GM21825 (cell line): ENCODE results near the gene CD37.
"Not testable (repeated sequence)": the region's sequence is repeated elsewhere in the genome, so short reads cannot be mapped to it uniquely, and the experiment has no call there.

Experiments
- ATAC-seq: cut with Tn5 transposase; IDR thresholded peaks from one replicate; pipeline ENCODE4 v1.9.1; 2021; ENCODE audit warnings: mild to moderate bottlenecking, moderate library complexity; ENCODE audit not compliant: unreplicated experiment

CD37 gene

DNA sequence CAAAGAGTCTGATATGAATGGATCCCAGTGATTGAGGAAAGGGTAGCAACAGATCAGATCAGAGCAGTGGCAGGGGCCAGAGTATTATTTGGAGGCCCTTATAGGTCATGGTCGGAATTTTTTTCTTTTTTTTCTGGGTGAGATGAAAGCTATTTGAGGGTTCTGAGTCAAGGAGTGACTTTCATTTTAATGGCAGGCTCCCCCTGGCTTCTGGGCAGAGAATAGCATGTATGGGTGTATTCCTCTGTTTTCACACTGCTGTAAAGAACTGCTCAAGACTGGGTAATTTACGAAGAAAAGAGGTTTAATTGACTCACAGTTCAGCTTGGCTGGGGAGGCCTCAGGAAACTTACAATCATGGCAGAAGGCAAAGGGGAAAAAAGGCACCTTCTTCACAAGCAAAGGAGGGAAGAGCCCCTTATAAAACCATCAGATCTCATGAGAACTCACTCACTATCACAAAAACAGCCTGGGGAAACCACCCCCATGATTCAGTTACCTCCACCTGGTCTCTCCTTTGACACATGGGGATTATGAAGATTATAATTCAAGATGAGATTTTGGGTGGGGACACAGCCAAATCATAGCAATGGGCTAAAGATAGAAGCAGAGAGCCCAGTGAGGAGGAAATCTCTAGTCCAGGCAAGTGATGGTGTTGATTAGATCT is 7.2 kb upstream of the CD37 start:
- ATAC-seq = no peak

DNA sequence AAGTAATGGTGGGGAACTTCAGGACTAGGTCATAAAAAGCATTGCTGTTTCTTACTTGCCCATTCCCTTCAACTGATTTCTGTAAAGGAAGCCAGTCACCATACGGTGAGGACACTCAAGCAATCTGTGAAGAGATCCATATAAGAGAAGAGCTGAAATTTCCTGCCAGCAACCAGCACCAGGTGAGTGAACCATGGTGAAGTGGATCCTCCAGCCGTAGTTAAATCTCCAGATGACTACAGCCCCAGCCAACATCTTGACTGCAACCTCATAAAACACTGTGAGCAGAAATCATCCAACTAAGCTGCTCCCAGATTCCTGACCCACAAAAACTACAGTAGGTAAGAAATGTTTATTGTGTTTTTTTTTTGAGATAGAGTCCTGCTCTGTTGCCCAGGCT is 6.5 kb upstream of the CD37 start:
- ATAC-seq = no peak

DNA sequence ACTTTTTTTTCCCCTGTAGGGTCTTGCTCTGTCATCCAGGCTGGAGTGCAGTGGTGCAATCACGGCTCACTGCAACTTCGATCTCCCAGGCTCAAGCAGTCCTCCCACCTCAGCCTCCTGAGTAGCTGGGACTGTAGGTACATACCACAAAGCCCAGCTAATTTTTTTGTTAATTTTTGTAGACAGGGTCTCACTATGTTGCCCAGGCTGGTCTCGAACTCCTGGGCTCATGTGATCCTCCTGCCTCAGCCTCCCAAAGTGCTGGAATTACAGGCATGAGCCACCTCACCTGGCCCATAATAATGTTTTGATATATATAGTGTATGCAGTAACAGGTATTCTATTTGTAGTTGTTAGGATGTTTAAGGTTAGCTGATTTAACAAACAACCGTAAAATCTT is 4.0 kb upstream of the CD37 start:
- not testable (repeated sequence) for ATAC-seq

DNA sequence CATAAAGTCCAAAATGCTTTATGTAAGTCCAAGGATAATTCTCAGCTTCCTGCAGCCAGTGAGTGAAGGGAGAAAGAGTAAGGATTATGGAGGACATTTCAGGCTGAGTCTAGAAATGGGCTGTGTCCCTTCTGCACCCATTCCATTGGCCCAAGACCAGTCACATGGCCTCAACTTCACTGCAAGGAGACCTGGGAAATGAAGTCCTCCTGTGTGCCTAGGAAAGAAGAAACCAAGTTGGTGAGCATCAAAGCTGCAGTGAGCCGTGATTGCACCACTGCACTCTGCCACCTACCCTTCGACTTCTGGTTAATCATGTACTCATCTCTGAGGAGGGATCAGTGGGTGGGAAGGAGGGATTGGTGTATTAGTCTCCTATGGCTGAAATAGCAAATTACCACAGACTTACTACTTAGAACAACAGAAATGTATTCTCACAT is 3.6 kb upstream of the CD37 start:
- ATAC-seq = peak; percentile 39

DNA sequence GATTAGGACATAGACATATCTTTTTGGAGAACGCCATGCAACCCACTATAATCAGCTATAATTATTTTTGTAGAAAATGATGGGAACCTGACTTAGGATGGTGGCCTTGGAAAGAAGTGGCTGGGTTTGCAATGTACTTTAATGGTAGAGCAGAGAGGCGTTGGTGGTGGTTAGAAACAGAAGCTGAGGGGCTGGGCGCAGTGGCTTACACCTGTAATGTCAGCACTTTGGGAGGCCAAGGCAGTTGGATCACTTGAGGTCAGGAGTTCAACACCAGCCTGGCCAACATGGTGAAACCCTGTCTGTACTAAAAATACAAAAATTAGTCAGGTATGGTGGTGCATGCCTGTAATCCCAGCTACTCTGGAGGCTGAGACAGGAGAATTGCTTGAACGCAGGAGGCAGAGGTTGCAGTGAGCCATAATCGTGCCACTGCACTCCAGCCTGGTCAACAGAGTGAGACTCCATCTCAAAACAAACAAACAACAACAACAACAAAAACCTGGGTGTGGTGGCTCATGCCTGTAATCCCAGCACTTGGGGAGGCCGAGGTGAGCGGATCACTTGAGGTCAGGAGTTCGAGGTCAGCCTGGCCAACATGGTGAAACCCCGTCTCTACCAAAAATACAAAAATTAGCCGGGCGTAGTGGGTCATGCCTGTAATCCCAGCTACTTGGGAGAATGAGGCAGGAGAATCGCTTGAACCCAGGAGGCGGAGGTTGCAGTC is 2.4 kb upstream of the CD37 start:
- ATAC-seq = not testable (repeated sequence)

DNA sequence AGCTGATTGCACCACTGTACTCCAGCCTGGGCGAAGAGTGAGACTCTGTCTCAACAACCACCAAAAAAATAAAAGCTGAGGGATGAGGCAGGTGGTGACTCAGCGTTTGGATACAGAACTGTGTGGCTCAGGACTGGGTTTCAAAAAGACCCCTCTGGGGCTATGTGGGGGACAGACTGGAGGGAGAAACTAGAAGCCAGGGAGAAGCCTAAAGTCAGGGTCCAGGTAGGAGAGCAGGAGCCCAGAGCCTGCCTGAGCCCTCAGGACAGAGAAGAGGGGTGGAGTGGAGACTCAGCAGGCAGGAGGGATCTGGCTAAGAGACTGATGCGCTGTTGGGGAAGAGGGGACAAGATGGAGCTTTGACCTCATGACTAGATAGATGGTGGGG is 1.8 kb upstream of the CD37 start:
- ATAC-seq = no peak

DNA sequence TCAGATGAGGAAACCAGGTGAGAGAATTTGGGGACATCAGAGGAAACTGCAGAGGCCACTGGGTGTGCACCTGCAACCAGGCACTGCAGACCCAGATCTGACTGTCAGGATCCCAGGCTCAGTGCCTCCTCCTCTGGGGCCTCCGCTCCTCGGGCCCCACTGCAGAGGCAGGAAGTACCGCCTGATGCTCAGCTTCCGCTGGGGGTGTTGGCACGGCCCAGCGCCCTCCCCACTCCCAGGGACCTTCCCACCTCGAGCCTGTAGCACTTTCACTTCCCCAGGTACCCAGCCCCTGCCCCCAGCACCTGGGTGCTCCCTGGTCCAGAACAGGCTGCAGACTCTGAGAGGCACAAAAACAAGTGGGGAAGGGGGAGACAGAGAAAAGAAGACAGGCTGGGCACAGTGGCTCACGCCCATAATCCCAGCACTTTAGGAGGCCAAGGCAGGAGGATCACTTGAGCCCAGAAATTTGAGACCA is 1.4 kb upstream of the CD37 start:
- peak; percentile 45 for ATAC-seq

DNA sequence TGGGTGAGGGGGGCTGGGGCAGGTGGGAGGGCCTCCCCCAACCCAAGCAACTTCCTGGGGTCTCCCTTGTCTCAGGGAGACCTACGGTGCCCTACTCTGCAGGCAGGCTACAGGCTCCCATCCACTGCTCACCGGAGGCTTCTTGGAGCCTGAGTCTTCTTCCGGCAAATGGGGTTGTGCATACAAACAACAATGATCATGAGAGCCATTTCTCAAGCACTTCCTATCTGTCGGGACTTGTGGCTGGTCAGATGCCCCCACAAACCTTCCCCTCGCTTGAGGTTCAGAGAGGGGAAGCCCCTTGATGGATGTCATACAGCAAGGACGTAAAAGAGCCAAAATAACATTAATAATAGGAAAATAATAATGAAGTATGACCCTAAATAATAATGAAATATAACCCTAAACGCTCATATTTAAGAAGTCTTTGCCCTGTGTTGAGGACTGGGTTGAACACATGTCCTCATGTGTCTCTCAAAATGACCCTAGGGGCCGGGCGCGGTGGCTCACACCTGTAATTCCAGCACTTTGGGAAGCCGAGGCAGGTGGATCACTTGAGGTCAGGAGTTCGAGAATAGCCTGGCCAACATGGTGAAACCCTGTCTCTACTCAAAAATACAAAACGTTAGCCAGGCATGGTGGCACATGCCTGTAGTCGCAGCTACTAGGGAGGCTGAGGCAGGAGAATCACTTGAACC is 727 bp downstream of the CD37 start:
- no peak for ATAC-seq

DNA sequence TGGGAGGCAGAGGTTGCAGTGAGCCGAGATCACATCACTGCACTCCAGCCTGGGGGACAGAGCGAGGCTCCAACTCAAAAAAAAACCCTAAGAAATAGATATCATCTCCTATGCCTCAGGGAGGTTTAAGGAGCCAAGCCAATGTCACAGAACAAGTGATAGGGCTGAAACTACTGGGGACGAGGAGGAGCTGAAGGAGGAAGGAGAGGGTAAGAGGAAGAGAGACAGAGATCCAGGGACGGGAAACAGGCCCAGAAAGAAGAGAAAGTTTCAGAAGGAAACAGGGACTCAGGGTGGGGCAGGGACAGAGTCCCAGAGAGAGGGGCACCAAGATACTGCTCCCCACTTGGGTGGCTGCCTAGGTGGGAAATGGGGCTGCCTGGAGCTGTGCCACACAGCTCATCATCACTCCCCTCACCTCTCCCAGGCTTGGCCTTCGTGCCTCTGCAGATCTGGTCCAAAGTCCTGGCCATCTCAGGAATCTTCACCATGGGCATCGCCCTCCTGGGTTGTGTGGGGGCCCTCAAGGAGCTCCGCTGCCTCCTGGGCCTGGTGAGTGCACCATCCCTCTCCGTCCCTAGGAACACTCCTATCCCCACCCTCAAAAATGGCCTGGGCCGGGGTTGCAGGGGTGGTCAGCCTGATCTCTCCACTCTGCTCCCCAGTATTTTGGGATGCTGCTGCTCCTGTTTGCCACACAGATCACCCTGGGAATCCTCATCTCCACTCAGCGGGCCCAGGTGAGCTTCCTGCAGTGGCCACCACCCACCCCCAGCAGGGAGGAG is 1.5 kb downstream of the CD37 start:
- no peak for ATAC-seq

DNA sequence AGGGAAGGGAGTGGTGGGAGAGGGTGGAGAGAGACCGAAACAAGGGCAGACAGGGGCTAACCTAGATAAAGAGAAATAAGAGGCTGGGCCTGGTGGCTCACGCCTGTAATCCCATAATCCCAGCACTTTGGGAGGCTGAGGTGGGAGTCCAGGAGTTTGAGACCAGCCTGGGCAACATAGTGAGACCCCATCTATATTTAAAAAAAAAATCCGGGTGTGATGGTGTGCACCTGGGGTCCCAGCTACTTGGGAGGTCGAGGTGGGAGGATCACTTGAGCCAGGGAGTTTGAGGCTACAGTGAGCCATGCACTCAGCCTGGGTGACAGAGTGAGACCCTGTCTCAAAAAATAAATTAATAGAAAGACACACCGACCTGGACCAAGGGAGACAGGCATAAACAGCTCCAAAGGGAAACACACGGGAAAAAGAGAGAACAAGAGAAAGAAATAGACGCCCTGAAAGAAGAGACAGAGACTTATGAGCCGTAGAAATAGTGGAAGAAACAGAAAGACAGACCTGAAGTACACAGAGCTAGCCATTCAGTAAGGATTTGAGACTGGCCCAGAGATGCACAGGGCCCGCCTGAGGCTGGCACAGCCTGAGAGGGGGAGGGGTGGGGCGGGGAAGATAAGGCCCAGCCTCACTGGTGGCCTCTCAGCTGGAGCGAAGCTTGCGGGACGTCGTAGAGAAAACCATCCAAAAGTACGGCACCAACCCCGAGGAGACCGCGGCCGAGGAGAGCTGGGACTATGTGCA is 2.2 kb downstream of the CD37 start:
- no peak for ATAC-seq

DNA sequence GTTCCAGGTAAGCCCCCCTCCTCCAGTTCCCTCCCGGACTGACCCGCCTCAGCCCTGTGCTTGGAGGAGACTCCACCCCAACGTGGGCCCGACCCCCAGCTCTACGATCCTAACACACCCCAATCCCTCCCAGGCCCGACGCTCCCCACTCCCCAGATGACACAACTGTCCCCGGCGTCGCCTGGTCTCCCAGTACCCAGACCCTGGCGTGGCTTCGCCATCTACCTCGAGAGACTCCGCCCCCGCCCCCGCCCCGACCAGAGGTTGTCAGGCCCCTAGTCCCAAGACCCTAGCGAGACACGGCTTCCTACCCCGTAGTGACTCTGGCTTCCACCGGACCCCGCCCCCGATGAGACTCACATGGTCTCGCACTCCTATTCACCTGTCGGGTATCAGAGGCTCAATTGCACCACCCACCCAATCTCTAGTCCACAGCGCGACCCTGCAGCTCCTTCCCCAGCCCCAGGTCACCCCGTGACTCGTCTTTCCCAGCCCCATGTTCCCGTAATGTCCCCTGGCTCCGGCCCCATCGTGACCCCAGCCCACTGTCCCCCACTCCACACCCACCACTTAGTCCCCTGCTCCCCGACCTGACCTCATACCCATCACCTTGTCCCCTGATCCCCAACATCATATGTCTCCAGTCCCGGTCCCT is 2.9 kb downstream of the CD37 start:
- ATAC-seq = no peak

DNA sequence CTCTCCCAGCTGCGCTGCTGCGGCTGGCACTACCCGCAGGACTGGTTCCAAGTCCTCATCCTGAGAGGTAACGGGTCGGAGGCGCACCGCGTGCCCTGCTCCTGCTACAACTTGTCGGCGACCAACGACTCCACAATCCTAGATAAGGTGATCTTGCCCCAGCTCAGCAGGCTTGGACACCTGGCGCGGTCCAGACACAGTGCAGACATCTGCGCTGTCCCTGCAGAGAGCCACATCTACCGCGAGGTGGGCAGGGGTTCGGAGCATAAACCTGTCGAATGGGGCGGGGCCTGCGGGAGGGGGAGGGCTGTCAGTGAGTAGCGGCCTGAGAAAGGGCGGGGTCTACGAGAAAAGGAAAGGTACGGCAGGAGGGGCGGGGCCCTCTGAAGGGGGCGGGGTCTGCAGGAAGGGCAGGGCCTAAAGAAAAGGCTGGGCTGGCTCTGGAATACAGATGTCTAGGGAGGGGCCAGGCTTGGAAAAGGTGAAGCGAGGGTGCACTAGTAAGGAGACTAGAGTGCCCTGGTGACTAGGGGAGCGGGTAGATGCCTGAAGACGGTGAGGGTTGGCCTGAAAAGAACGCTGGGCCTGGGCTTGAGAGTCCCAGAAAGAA is 3.6 kb downstream of the CD37 start:
- ATAC-seq = no peak

DNA sequence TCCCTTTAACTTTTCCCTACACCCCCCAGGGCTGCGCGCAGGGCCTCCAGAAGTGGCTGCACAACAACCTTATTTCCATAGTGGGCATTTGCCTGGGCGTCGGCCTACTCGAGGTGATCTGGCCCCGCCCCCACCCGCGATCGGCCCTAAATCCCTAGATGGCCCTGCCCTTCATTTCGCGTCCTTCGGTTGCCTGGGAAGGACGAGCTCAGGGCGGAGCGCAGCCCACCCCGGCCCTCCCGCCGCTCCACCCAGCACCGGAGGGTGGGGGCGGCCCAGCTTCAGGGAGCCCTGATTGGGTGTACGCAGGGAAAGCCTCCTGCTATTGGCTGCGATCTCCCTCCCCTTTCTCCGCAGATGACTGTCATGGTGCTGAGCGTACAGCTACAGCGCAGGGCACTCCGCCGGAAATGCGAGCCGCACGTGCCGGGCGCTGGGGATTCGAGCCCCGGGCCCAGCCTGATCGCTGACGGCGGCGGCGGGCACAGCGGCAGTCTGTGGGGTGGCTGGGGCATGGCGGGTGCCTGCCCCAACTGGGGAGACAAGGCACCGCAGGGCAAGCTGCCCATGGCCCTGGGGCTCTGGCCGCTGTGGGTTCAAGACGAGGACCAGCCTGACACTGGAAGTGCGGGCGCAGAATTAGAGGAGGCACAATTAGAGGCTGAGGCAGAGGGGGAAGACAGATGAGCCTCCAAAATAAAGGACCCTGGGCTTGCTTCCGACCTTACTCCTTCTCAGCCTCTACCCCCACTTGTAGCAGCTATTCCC is 4.3 kb downstream of the CD37 start:
- no peak for ATAC-seq

DNA sequence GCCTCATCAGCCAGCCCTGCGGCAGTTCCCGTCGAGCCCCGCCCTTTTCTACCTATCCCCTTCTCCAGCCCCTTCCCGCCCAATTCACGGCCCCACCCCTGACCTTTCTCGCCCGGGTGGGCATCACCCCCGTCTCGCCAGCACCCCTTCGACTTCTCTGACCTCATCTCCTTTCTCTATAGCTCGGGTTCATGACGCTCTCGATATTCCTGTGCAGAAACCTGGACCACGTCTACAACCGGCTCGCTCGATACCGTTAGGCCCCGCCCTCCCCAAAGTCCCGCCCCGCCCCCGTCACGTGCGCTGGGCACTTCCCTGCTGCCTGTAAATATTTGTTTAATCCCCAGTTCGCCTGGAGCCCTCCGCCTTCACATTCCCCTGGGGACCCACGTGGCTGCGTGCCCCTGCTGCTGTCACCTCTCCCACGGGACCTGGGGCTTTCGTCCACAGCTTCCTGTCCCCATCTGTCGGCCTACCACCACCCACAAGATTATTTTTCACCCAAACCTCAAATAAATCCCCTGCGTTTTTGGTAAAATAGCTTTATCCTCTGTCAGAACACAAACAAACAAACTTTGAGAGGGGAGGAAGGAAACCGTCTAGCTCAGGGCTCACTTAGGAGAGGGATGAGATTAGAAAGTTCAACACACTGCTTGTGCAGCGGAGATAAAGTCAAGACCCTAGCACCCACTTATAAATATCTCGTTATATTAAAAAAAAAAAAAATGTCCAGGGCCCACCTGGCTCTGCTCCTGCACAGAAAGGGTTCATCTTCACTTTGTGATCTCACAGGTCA is 5.1 kb downstream of the CD37 start:
- peak; percentile 60 for ATAC-seq

DNA sequence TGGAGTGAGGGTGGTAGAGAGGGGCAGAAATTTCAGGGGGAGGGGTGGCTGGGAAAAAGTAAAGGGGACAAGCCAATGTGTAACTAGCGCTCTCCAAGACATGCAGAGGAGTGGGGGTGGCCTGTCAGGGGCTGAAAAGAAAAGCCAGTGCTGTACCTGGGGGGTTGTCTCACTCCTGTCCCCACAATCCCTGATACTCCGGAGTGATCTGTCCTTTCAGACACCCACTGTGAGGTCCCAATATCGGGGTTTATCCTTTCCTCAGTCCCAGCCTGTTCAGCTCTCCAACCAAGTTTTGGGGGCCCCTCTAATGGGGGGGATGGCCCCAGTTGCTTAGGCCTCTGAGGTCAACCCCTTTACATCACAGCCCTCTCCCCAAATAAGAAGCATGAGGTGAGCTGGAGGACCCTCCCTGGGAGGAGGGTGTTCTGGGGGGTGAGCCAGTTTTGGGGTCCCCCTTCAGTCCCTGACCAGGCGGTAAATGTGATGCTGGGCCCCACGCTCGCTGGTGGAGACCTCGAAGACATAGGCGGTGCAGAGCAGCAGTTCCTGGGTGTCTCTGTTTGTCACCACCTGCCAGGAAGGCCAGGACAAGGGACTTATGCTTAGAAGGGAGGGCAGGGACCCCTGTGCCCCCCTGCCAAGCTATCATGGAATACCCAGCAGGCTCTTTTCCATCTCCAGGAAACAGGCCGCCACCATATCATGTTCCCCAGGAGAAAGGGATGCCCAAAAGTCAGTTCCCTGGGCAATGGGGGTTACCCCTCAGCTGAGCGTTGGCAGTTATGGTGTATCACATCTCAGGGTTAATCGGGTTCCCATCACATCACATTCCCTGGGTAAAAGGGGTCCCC is 5.9 kb downstream of the CD37 start:
- ATAC-seq = no peak

DNA sequence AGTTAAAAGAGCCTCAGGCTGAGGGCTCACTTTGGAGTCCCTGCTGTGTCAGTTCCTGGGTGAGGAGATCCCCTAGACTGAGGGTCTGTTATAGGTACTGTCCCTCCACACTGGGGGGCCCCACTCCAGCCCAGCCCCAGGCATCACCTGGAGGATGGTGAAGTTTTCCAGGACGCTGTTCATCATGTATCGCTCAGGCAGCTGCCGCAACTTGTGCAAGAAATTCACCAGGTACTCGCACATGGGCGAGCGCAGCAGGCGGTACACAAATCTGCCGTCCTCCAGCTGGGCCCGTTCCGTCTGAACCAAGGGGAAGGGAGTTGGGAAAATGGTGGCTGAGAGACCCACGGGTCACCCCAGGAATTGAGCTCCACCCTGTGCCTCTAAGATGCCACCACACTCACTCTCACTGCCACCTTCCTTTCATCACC is 7.1 kb downstream of the CD37 start:
- ATAC-seq = no peak

DNA sequence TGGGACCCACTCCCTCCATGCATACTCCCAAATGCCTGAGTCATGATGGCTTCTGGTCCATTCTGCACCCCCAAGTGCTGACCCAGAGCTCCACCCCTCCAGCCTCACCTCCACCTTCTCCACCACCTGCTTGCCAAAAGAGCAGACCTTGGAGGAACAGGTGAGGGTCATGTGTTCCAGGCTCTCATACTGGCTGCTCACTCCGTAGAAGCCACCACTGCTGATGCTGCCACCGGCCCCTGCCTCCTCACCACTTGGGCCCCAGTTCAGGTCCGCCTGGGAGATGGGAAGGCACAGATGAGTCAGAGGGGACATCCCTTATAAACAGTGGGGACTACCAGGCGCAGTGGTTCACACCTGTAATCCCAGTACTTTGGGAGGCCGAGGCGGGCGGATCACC is 7.9 kb downstream of the CD37 start:
- ATAC-seq = no peak
